WERI-Rb-1 (cell line): ENCODE results near the gene LNPEP.

Source experiments
- DNase-seq: peaks from one replicate; pipeline ENCODE4 v3.0.0-alpha.2; 2020
- H3K27ac ChIP-seq: fragments of 250-450 bp; sonication (Bioruptor Pico); 2 replicates; pipeline ENCODE4 v1.5.1; 2020; ENCODE audit warnings: mild to moderate bottlenecking, moderate library complexity
- H3K27me3 ChIP-seq: fragments of 250-450 bp; sonication (Bioruptor Pico); 2 replicates; pipeline ENCODE4 v1.5.1; 2021; ENCODE audit warnings: mild to moderate bottlenecking, low read depth, moderate library complexity; ENCODE audit not compliant: insufficient read depth, severe bottlenecking
- H3K36me3 ChIP-seq: fragments of 250-450 bp; sonication (Bioruptor Pico); 2 replicates; pipeline ENCODE4 v1.5.1; 2020; ENCODE audit warnings: mild to moderate bottlenecking, moderate library complexity
- H3K4me3 ChIP-seq: 2 replicates; pipeline ENCODE4 v1.5.1; 2011; ENCODE audit warnings: low read depth, mild to moderate bottlenecking, control low read depth, low read length
- H3K9me3 ChIP-seq: fragments of 250-450 bp; sonication (Bioruptor Pico); 2 replicates; pipeline ENCODE4 v1.5.1; 2021; ENCODE audit warnings: mild to moderate bottlenecking, moderate library complexity; ENCODE audit not compliant: severe bottlenecking
- TF ChIP-seq, protein P1 (sequence below): IDR thresholded peaks from 2 replicates; pipeline ENCODE4 v1.5.1; 2011; ENCODE audit warnings: low read depth, mild to moderate bottlenecking, control low read depth, inconsistent platforms, low read length

LNPEP gene

DNA sequence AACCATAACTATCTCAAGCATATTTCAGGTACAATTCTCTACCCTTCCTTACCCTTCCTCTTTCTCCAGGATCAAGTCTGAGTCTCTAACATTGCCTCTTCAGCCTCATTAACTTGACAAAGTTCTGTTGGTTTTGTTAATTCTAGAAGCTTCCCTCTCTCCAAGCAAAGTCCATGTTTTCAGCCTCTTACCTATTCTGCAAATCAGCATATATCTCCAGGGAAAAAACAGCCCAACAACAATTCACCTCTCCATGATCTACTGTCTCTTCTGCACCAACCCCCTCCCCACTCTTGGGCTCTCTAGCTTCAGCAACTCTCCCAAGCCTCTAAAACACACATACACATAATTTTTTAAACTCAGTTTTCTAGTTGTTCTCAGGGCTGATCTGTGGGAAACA, 134.4 kb downstream of the LNPEP start:
- H3K4me3 ChIP-seq, result no peak overlapping the region
- no peak for DNase-seq
- H3K9me3 ChIP-seq, result no peaks in the 10 kb centered on the region
- TF ChIP-seq, protein P1, sequence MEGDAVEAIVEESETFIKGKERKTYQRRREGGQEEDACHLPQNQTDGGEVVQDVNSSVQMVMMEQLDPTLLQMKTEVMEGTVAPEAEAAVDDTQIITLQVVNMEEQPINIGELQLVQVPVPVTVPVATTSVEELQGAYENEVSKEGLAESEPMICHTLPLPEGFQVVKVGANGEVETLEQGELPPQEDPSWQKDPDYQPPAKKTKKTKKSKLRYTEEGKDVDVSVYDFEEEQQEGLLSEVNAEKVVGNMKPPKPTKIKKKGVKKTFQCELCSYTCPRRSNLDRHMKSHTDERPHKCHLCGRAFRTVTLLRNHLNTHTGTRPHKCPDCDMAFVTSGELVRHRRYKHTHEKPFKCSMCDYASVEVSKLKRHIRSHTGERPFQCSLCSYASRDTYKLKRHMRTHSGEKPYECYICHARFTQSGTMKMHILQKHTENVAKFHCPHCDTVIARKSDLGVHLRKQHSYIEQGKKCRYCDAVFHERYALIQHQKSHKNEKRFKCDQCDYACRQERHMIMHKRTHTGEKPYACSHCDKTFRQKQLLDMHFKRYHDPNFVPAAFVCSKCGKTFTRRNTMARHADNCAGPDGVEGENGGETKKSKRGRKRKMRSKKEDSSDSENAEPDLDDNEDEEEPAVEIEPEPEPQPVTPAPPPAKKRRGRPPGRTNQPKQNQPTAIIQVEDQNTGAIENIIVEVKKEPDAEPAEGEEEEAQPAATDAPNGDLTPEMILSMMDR, result no peak
- H3K27ac ChIP-seq, result no peak overlapping the region
- no peaks in the 10 kb centered on the region for H3K36me3 ChIP-seq
- no peaks in the 10 kb centered on the region for H3K27me3 ChIP-seq

DNA sequence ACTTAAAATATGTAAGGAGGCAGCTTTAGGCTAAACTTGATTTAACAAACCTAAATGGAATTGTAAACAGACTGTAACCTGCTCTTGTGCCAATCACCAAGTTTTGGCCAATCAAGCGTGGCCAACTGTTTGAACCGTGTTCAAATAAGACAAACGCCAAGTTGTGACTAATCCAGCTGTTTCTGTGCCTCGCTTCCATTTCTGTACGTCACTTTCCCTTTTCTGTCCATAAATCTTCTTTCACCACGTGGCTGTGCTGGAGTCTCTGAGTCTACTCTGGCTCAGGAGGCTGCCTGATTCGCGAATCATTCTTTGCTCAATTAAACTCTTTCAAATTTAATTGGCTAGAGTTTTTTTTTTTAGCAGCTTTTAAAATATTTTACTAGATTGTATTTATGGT, 135.2 kb downstream of the LNPEP start:
- Histone ChIP-seq H3K9me3 (no peaks in the 10 kb centered on the region), H3K27me3 (no peaks in the 10 kb centered on the region), H3K36me3 (no peaks in the 10 kb centered on the region), H3K27ac (no peak overlapping the region), H3K4me3 (no peak overlapping the region)
- no peak for DNase-seq
- TF ChIP-seq, protein P1, result no peak

DNA sequence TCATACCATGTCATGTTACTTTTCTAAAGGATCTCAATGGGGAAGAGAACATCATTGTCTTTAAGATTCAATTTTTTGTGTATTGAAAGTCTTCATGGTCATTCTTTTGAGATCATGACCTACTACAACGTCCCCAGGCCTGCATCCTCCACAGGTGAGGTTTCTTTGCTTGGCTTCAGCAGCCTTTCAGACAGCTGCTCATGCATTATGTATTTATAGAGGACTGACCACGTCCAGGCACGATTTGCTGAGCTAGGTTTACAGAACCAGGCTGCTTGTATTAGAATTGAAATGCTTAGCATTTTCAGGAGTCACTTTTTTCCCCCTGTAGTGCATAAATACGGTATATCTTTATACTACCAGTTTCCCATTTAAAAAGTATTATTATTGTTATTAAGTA, 136.1 kb downstream of the LNPEP start:
- no peak overlapping the region for H3K4me3 ChIP-seq
- H3K36me3 ChIP-seq, result no peaks in the 10 kb centered on the region
- no peaks in the 10 kb centered on the region for H3K27me3 ChIP-seq
- DNase-seq, result no peak
- H3K27ac ChIP-seq, result no peak overlapping the region
- H3K9me3 ChIP-seq, result no peaks in the 10 kb centered on the region
- TF ChIP-seq, protein P1, result no peak

DNA sequence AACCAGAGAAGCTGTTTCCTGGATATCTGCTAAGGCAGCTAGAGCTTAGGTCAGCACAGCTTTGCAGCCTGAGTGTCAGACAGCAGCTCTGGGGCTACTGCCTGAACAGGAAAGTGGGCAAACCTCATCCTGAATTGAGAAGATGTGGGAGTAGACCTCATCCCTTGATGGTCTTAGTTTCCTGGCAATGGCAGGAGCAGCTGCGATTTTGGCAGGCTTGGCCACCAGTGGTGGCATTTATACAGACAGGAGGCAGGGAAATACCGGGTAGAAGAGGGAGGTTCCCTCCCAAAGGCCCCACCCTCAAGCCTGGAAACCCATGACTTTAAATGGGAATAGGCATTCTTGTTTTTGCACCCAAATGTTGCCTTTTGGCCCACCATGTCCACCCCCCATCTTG, 136.8 kb downstream of the LNPEP start:
- no peaks in the 10 kb centered on the region for H3K36me3 ChIP-seq
- H3K9me3 ChIP-seq, result no peaks in the 10 kb centered on the region
- H3K4me3 ChIP-seq, result no peak overlapping the region
- H3K27ac ChIP-seq, result no peak overlapping the region
- no peak for DNase-seq
- TF ChIP-seq, protein P1, result no peak
- H3K27me3 ChIP-seq, result no peaks in the 10 kb centered on the region

DNA sequence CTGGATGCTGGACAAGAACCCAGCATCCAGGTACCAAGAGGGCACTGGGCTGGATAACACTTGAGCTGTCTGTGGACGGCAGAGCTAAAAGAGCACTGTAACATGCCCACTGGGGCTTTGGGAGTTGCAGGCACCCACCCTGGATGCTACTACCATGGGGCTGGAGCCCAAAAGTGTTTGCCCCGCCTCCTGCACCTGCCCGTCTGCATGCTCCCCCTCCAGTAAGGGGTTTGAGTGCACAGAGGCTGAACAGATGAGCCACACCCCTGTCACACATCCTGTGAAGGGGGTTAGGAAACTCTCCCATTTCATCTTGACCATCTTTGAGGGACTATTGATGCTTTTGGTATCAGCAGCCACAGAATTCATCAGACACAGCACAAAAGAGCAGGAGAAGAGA, 137.5 kb downstream of the LNPEP start:
- no peak for DNase-seq
- TF ChIP-seq, protein P1, result no peak
- H3K27ac ChIP-seq, result no peak overlapping the region

DNA sequence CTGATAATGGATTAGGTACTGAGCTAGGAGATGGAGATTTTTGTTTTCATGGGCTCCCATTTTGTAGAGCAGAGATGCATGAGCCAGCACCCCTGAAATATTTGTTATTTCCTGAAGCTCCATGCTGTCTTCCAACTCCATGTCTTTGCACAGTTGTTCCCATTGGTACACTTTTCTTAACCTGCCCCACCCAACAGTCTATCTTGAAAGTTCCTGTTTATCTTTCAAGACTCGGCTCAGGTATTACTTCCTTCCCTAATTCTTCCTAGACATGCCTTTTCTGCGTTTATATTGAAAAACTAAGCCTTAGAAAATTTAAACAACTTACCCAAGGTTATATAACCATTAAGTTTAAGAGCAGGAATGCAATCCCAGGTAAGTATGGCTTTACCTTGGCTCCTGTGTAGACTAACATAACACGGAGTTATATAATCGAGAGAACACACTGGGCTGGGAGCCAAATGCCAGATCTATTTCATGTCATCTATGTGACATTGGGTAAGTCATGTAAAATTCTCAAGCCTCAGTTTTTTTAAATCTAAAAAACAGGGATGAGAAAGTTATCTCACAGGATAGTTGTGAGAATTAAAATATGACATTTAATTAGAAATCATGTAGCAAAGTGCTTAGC, 139.1 kb downstream of the LNPEP start:
- no peaks in the 10 kb centered on the region for H3K36me3 ChIP-seq
- H3K4me3 ChIP-seq, result no peak overlapping the region
- no peaks in the 10 kb centered on the region for H3K9me3 ChIP-seq
- no peak overlapping the region for H3K27ac ChIP-seq
- no peaks in the 10 kb centered on the region for H3K27me3 ChIP-seq
- TF ChIP-seq, protein P1, result no peak
- DNase-seq, result no peak

More for the DNA sequence above, 137.5 kb downstream of the LNPEP start:
- H3K4me3 ChIP-seq, result no peak overlapping the region
- no peaks in the 10 kb centered on the region for H3K9me3 ChIP-seq
- no peaks in the 10 kb centered on the region for H3K27me3 ChIP-seq
- H3K36me3 ChIP-seq, result no peaks in the 10 kb centered on the region
